Tibial nerve (tissue), 4 donors: ENCODE data around the gene RNF126. TPM values are rescaled to one million over a fixed set of nuclear protein-coding genes. Genes with fewer than 3 reads are reported as not detected.

Experiments used
- DNase-seq, 2 donors: peaks; one replicate each; pipeline ENCODE4 v3.0.0-alpha.2; 2019; ENCODE audit warnings: low spot score in 2 of 2
- H3K27ac ChIP-seq, 4 donors: fragments of 200-600 bp; sonication (generic) in 3 of 4; one replicate each; pipeline ENCODE4 v1.5.1; 2017 to 2019; ENCODE audit warnings: mild to moderate bottlenecking in 1 of 4
- H3K27me3 ChIP-seq, 2 donors: fragments of 200-600 bp; sonication (generic) in 1 of 2; one replicate each; pipeline versions ENCODE4 v1.5.1 to v1.6.0; 2017 to 2019
- H3K36me3 ChIP-seq, 3 donors: fragments of 200-600 bp; sonication (generic); one replicate each; pipeline ENCODE4 v1.5.1; 2018 to 2019
- H3K4me1 ChIP-seq, 4 donors: fragments of 200-600 bp; sonication (generic) in 3 of 4; one replicate each; pipeline ENCODE4 v1.5.1; 2017 to 2019
- H3K4me3 ChIP-seq, 4 donors: fragments of 200-600 bp; sonication (generic) in 3 of 4; one replicate each; pipeline ENCODE4 v1.5.1; 2017 to 2019; ENCODE audit warnings: mild to moderate bottlenecking in 1 of 4, moderate library complexity in 1 of 4
- H3K9me3 ChIP-seq, 4 donors: fragments of 200-600 bp; sonication (generic) in 3 of 4; one replicate each; pipeline ENCODE4 v1.5.1; 2017 to 2019
- EP300 ChIP-seq, 2 donors: sonication (generic); formaldehyde crosslinking; IDR thresholded peaks; one replicate each; pipeline ENCODE4 v1.6.1; 2017; ENCODE audit warnings: antibody characterized with exemption in 2 of 2, mild to moderate bottlenecking in 1 of 2
- POLR2A ChIP-seq, 2 donors: fragments of 450-650 bp; IDR thresholded peaks; one replicate each; pipeline ENCODE4 v1.6.1; 2017; ENCODE audit warnings: antibody characterized with exemption in 2 of 2, mild to moderate bottlenecking in 2 of 2, moderate library complexity in 2 of 2
- WGBS, 2 donors: methylation state at CpG; one replicate each; pipeline ENCODE4 v1.1.5; 2018; 5-methylcytosine and 5-hydroxymethylcytosine counted together
- total RNA-seq, 4 donors: library from RNA; depleted of rRNA; stranded (reverse); fragments of >200 nt; gene quantifications; one replicate each; pipeline ENCODE4 v1.1.0, GENCODE V29; 2016
- TF ChIP-seq, protein P1 (sequence below), 5 experiments: fragments of 200-600 bp in 3 of 5; fragments of 450-650 bp in 2 of 5; sonication (generic) in 3 of 5; IDR thresholded peaks; one replicate each; pipeline ENCODE4 v1.5.1; 2016 to 2019; ENCODE audit warnings: antibody characterized with exemption in 5 of 5, mild to moderate bottlenecking in 3 of 5, moderate library complexity in 2 of 5

RNF126 gene
- total RNA-seq, 4 donors from 2014 or later: 38.0 to 90.9 (median 55.3) TPM

DNA sequence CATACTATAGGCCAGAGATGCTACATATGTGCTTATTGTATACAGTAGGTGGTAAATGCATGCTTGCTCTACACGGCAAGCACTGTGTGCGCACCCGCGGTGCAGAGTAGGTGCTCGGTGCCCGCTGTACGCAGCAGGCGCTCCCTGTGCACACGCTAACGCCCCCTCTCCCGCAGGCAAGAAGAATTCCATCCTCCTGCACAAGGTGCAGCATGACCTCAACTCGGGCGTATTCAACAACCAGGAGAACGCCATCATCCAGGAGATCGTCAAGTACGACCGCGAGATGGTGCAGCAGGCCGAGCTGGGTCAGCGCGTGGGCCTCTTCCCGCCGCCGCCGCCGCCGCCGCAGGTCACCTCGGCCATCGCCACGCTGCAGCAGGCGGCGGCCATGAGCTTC is 47.4 kb downstream of the RNF126 start:
- Histone ChIP-seq H3K4me1 (peaks cover 0 to 20% (median 9%) of the 10 kb centered on the region in 4 donors), H3K27ac (no peak overlapping the region), H3K4me3 (no peak overlapping the region), H3K36me3 (peaks cover 3 to 40% (median 23%) of the 10 kb centered on the region in 3 donors), H3K27me3 (peaks cover 0 to 26% of the 10 kb centered on the region in 2 donors), H3K9me3 (no peaks in the 10 kb centered on the region)
- WGBS, 2 donors: 28 to 58% methylated on average over 11 to 30 of the region's 33 CpGs
- no peak for DNase-seq
- TF ChIP-seq POLR2A (IDR thresholded peaks at IDR 0.05): no peak
- TF ChIP-seq, protein P1, sequence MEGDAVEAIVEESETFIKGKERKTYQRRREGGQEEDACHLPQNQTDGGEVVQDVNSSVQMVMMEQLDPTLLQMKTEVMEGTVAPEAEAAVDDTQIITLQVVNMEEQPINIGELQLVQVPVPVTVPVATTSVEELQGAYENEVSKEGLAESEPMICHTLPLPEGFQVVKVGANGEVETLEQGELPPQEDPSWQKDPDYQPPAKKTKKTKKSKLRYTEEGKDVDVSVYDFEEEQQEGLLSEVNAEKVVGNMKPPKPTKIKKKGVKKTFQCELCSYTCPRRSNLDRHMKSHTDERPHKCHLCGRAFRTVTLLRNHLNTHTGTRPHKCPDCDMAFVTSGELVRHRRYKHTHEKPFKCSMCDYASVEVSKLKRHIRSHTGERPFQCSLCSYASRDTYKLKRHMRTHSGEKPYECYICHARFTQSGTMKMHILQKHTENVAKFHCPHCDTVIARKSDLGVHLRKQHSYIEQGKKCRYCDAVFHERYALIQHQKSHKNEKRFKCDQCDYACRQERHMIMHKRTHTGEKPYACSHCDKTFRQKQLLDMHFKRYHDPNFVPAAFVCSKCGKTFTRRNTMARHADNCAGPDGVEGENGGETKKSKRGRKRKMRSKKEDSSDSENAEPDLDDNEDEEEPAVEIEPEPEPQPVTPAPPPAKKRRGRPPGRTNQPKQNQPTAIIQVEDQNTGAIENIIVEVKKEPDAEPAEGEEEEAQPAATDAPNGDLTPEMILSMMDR (IDR thresholded peaks at IDR 0.05): no peak
- no peak for TF ChIP-seq EP300 (IDR thresholded peaks at IDR 0.05)

DNA sequence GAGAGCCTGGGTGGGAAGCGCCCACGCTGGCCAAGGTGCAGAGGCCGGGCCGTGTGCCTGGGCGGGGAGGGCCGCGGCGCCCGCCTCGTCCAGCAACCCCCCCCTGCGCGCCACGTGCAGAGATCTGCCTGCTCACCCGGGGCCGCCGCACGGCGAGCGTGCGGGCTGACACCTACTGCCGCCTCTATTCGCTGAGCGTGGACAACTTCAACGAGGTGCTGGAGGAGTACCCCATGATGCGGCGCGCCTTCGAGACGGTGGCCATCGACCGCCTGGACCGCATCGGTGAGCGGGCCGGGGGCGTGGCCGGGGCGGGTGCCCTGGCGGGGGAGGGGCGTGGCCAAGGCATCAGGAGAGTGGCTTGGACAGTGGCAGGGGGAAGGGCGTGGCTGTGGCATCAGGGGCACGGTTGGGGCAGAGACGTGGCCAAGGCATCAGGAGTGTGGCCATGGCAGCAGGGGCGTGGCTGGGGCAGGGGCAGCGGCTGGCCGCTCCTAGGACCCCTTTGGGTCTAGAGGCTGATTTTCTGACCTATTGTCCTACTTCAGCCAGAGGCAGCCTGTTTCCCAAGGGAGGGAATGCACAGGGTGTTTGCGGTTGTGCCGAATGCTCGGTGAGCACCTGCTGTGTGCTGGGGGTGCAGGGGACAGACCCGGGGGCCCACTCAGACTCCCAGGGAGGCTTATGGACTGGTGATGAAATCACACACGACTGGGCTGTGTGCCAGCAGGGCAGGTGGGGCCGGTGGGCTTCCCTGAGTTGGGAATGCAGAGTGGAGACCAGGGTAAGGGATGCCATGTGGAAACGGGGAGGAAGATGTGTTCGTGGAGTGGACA is 49.1 kb downstream of the RNF126 start:
- TF ChIP-seq, protein P1 (IDR thresholded peaks at IDR 0.05): no peak
- TF ChIP-seq POLR2A (IDR thresholded peaks at IDR 0.05) (no peak), EP300 (IDR thresholded peaks at IDR 0.05) (no peak)
- WGBS, 2 donors: 88 to 92% methylated on average over 44 to 47 of the region's 54 CpGs
- Histone ChIP-seq H3K27ac (no peak overlapping the region), H3K9me3 (no peaks in the 10 kb centered on the region), H3K27me3 (peaks cover 0 to 26% of the 10 kb centered on the region in 2 donors), H3K36me3 (peaks cover 0 to 23% (median 10%) of the 10 kb centered on the region in 3 donors), H3K4me1 (peaks cover 0 to 37% (median 21%) of the 10 kb centered on the region in 4 donors), H3K4me3 (no peak overlapping the region)
- no peak for DNase-seq

DNA sequence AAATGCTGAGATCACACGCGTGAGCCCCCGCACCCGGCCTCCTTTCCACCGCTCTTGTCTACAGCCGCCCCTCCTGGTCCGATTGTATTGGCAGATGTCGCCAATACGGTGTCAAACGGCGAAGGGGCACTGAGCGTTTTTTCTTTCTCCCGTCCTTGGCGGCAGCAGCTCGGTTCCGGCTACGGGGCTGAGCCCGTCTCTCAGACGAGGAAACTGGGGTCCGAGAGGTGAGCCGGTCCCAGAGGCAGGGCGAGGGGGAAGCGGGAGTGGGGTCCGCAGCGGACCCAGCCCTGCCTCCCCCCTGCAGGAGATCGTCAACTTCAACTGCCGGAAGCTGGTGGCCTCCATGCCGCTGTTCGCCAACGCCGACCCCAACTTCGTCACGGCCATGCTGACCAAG is 50.1 kb downstream of the RNF126 start:
- 91 to 94% methylated on average over 33 of the region's 33 CpGs for WGBS, 2 donors
- Histone ChIP-seq H3K4me3 (no peak overlapping the region), H3K36me3 (peaks cover 0 to 13% (median 0%) of the 10 kb centered on the region in 3 donors), H3K9me3 (no peaks in the 10 kb centered on the region), H3K27ac (no peak overlapping the region), H3K27me3 (peaks cover 0 to 26% of the 10 kb centered on the region in 2 donors), H3K4me1 (peaks cover 0 to 45% (median 22%) of the 10 kb centered on the region in 4 donors)
- DNase-seq: no peak
- no peak for TF ChIP-seq EP300 (IDR thresholded peaks at IDR 0.05)
- TF ChIP-seq POLR2A (IDR thresholded peaks at IDR 0.05): no peak
- TF ChIP-seq, protein P1 (IDR thresholded peaks at IDR 0.05): no peak

DNA sequence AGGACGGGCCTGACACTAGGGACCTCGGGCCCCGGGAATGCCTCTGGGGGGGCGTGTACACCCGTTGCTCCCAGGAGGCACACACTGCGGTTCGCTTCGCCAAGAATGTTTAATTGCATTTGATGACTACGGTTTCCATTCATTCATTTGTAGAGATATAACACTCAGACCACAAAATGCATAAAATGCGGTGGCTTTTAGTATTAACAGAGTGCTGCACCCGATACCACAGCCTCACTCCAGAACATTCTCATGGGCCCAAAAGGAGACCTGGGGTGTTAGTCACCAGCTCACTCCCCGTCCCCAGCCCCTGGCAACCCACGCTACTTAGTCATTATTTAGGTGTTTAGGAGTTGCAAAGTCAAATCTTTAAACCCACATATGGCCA is 51.5 kb downstream of the RNF126 start:
- TF ChIP-seq POLR2A (IDR thresholded peaks at IDR 0.05) (no peak), EP300 (IDR thresholded peaks at IDR 0.05) (no peak)
- TF ChIP-seq, protein P1 (IDR thresholded peaks at IDR 0.05): no peak
- no peak for DNase-seq
- peak overlapping the region in 1 of 4 donors; percentile 31 for H3K4me3 ChIP-seq
- no peaks in the 10 kb centered on the region for H3K36me3 ChIP-seq
- H3K27me3 ChIP-seq: peaks cover 0 to 17% of the 10 kb centered on the region in 2 donors
- peaks cover 0 to 40% (median 22%) of the 10 kb centered on the region in 4 donors for H3K4me1 ChIP-seq
- no peaks in the 10 kb centered on the region for H3K9me3 ChIP-seq
- H3K27ac ChIP-seq: peak overlapping the region in 3 of 4 donors; percentile 58 to 84 (median 60)
- WGBS, 2 donors: 36 to 38% methylated on average over 13 of the region's 13 CpGs
